Stimulated activated CD8-positive, alpha-beta memory T cell treated with anti-CD3 and anti-CD28 coated beads, Interleukin-4, amount 100 ng/mL, for 48 hours (primary cell): Measurements from ENCODE around the gene OR10G7.

Experiments used
- DNase-seq: peaks from one replicate; pipeline ENCODE4 v3.0.0-alpha.2; 2020

OR10G7 gene, protein sequence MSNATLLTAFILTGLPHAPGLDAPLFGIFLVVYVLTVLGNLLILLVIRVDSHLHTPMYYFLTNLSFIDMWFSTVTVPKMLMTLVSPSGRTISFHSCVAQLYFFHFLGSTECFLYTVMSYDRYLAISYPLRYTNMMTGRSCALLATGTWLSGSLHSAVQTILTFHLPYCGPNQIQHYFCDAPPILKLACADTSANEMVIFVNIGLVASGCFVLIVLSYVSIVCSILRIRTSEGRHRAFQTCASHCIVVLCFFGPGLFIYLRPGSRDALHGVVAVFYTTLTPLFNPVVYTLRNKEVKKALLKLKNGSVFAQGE

DNA sequence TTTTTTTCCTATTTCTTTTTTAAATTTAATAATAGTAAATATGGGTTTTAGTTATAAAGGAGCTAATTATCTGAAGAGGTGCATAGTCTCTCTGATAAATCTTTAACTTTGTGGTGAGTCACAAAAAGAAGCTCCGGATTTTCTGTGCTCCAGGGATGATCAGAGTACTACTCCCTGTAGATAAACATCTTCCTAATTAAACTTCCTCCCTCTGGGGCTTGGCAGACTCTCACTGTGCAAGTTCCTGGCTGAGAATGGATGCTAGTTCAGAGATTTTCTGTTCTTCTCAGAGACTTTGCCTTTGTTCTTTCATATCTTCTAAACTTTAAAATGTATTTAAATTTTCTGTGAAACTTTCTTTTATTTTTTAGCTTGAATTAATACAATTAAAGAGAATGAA lies at the start of gene OR10G7:
OR10G7 (minus strand) TSS at position 72 of the 400 bp plus-strand sequence. CDS start 2,324 bp downstream, outside the sequence.
- DNase-seq, result no peak

DNA sequence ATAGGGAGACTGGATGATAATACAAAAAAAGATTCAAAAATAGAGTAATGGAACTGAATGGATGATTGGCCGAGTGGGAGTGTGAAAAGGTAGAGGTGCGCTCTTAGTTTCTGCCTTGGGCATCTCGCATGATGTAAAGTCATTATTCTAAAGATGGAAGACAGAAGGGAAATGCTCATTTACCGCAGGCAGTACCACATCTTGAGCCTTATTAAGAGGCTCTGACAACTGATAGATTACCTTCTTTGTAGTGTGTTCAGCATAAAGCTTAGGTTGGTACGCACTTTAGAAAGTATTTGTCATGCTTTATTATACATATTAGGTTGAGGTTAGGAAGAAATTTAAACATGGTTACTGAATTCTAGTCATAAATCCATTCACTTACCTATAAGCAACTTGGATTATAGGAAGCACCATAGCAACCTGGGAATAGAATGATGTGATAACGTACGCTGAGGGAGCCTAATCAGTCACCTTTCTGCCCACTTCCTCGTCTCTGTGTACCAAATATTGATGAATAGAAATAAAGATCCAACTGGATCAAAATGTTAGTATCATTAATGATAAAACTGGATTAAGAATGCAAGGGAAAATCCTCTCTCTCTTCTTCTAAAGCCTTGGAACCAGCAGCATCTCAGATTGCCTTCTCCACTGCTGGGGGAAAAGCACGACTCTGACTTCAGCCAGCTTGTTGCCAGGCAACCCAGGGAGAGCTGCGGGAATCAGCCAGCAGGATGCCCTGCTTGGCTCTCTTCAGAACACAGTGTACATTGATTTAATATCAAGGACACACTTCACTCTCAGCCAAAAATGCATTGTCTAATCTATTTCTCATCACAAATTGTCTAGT lies 45.1 kb upstream of the OR10G7 start:
- no peak for DNase-seq

DNA sequence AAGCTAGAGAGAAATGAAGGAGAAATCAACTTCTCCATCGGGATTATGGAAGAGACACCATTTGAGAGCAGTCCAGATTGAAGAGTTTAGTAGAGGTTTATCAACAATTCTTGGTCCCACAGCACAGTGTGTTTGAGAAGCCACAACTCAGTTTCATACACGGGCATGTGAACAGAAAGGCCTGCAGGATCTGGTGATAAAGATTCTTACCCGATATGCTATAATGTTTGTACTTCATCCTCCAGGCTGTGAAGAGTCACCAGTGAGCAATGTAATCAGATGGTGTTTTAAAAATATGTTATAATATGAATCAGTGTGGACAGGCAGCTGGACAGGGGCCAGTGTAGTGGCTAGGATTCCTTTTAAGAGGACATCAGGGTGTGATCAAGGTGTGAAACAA lies 44.5 kb upstream of the OR10G7 start:
- no peak for DNase-seq

DNA sequence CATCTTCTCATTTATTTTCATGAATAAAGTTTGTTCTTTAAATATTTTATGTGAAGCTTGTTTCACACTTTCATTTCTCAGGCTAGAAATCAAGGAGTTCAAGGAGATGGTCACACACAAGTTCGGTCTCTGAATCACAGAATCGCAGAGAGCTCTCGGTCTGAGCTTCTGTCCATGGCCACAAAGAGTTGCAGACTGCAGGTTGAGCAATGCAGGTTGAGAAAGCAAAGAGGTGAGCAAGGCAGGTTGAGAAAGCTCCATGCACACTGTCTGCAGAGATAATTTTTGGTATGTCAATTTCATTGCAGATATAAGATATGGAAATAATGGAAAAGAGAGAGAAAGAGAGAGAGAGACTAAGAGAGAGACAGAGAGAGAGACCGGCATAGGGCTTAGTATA lies 41.2 kb upstream of the OR10G7 start:
- DNase-seq, result no peak

DNA sequence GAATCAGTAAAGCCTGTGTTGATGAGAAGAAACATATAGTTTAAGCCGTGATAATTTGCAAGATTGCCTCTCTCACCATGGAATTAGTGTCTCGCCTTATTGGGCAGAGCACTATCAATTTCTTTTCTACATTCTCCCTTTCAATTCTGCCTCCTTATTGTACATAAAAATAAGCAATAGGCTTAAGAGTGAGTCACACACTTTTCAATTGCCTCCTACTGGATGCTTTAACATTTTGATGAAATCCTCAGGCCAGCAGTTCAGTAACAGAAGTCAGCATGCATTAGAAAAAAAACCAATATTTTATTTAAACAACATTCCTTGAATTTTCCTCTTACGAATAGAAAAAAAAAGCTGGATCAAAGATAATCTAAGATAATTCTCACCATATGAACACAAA lies 40.4 kb upstream of the OR10G7 start:
- DNase-seq, result no peak

DNA sequence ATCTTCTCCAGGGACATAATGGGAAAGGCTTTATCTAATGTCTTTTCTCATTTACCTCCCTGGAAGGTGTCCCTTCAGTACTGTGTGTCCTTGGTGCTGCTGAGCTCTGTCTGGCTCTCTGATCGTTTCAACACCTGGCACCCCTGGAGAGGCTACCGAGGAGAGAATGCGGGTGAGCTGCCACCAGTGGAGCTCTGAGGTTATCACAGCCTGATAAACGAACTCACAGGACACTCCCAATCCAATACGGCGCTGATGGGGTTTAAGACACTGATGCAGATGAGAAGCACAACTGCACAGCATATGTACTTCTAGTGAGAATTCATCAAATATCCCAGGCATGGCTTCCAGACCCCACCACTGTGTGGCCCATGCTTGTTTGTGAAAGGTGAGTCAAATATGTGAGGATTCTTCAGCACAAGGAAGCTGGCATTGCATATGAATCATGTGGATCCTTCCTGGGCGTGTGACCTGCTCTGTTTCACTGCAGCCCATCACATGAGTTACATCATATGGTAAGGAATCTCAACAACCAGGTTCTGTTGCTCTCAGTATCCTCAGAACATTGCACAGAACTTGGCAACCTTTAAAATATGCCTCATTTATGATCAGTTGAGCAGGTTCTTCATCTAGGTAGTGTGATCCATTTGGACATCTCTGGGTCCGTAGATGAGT lies 39.3 kb upstream of the OR10G7 start:
- no peak for DNase-seq

DNA sequence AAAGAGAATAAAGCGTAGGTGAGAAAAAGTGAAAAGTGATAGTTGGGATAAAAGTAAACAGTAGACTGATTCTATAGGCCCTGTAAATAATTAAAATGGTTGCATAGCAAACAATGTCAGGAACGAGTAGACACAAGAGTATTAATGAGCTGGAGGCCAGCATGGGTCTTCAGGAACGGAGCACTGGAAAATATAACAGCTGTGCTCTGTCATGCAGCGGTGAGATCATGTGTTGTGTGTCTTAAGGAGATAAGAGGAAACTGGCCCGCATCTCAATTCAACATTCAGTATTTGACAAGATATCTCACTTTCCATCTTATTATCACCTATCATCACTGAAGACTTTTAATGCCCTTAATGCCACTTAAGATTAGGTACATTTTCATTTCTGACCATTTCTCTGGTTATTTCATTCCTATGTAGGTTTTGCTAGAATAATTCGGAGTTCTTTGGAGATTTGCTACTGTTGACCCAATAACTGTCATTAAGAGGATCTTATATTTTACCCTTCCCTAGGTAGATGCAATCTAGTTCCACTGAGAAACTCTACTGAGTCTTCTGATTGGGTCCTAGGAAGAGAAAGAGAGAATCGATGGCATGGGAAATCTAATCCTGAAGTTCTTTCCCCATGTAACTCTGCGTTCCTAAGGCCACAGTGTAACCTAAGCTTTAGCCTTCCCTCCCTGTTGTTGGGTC lies 38.7 kb upstream of the OR10G7 start:
- no peak for DNase-seq

DNA sequence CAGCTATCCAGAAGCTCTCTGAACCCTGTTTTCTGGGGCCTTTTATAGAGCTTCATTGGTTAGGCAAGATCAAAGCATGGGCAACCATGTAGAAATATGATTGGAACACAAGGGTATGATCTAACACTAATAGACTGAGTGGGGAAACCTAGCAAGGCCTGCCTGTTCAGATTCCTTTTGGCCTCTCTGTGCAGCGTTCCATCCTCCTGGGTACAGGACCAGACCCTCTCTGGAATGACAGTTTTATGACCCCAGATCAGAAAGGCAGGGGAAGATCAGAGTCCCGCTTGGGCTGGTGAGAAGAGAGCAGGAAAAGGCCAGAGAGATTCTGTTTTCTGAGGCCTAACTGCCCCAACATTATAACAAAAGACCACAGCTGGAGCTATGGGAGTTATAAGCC lies 37.5 kb upstream of the OR10G7 start:
- DNase-seq, result no peak

DNA sequence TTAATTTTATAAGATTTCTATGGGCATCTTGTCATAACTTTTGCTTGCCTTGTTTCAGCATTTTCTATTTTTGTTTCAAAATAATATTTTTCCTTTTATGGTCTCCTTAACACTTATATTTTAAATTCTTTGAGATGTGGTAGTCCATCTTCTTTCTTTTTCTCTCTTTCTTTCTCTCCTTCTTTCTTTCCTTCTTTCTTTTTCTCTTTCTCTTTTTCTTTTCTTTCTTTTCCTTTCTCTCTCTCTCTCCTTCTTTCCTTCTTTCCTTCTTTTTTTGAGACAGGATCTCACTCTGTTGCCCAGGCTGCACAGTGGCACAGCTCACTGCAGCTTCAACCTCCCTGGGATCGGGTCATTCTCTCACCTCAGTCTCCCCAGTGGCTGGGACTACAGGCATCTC lies 36.1 kb upstream of the OR10G7 start:
- no peak for DNase-seq

DNA sequence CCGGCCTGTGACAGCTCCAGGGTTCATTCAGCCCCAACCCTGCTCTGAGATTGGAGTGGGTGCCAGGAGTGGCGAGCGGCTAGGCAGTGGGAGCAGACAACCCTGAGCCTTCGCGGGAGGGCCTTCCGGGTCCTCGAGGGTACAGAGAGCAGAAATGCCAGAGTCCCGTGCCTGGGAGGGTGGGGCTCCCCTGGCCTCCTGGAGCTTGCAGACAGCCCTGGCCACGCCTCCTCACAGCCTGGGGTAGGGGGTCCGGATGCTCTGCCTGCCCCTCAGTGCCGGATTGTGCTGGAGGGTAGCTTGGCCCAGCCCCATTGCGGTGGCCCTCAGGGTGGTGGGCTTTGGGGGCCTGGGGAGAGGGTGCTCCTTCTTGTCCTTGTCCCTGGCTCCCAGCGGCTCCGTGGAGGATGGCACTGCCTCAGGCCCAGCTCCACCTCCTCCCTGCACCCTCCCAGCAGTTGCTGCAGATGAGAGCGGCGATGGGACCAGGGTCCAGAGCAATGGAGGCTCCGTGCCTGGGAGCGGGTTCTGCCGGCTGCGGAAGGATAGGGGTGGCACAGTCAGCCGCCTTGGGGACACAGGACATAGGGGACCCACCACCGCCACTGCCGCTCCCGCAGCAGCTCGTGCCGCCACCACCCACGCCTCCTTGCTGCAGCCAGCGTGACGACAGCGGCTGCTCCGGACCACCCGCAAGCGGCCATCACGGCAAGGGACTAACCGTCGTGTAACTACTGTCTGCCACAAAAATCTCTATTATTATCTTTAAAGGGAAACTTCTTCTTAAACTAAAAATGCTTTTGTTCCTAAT lies 34.9 kb upstream of the OR10G7 start:
- peak; percentile 33 for DNase-seq

DNA sequence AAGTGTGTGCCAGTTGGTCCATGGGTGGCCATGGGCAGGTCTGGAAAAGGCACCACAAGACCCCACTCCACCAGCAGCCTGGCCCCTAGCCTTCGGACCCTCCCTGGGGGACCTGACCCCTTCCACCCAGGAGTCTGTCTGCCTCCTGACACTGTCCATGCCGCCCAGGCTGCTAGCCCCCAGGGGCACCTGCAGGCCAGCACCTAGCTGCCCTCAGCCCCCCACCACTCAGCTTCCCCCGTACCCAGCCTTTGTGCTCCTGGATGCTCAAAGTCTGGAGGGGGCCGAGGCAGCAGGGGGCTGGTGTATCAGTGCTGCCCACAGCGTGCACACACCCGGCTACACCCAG lies 34.3 kb upstream of the OR10G7 start:
- DNase-seq, result no peak

DNA sequence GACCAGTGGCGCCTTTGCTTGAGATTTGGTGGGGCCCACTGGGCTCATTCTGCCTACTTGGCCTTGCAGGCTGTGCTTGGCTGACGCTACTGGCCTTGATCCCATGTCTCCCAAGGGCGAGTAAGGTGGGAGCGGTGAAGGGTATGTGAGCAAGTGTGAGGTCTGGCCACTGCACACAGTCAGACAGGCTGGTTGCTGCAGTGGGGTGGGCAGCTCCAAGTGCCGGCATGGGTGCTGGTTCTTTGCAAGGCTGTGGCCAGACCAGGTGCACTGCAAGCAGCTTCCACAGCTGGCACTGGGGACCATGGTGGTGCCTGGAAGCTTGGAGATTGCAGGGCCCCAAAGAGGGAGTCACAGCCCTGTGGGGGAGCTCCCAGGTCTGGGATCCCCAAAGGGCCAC lies 33.4 kb upstream of the OR10G7 start:
- DNase-seq, result no peak

DNA sequence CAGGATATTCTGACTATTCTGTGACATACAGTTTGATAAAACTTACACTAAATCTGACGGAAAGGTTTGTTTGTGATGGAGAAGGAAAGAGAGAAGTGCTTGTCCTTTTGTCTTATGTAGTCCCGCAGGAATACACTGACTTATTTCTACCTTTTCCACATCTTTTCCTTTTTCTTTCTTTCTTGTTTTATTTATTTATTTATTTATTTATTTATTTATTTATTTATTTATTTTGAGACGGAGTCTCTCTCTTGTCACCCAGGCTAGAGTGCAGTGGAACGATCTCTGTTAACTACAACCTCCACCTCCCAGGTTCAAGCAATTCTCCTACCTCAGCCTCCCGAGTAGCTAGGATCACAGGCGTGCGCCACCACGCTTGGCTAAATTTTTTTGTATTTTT lies 31.0 kb upstream of the OR10G7 start:
- DNase-seq, result no peak

DNA sequence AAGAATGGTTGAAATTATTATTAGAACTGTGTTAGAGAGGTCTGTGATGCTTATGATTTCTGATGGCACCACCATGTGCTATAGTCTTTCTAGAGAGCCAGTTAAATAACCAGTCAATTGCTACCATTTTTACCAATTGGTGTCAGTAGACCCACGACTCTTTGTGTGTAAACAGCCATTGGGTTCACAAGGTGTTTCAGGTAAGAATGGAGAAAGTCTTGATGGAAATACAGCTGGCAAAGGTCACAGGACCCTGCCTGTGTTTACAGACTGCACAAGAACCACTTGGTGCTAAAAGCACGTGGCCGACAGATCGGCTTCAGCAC lies 30.5 kb upstream of the OR10G7 start:
- no peak for DNase-seq

DNA sequence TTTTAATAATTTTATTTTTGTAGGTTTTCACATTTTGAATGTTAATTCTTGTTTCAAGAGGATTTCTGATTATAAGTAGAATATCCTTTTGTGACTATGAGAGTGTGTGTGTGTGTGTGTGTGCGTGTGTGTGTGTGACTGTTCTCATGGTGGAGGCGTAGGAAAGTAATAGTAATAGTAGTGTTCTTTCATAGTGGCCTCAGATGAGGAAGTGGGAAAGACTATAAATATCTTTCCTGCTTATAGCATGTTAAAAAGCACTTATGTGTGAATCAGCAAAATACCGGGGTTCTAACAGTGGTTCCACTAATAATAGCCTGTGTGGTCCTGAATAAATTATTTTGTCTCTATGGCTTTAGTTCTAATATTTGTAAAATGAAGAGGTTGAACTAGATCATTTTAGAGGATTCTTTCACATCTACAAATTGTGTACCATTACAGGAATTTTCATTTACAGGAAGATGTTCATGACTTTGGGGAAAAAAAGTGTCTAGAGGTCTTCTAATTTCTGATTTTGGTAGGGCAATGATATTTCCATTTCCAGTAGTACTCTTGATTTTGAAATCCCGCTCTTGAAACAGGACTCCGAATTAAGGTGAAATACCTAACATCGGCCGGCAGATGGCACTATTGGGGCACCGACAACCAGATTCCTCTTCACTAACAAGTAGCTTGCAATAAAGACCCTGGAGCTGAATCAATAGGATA lies 29.9 kb upstream of the OR10G7 start:
- peak; percentile 77 for DNase-seq

DNA sequence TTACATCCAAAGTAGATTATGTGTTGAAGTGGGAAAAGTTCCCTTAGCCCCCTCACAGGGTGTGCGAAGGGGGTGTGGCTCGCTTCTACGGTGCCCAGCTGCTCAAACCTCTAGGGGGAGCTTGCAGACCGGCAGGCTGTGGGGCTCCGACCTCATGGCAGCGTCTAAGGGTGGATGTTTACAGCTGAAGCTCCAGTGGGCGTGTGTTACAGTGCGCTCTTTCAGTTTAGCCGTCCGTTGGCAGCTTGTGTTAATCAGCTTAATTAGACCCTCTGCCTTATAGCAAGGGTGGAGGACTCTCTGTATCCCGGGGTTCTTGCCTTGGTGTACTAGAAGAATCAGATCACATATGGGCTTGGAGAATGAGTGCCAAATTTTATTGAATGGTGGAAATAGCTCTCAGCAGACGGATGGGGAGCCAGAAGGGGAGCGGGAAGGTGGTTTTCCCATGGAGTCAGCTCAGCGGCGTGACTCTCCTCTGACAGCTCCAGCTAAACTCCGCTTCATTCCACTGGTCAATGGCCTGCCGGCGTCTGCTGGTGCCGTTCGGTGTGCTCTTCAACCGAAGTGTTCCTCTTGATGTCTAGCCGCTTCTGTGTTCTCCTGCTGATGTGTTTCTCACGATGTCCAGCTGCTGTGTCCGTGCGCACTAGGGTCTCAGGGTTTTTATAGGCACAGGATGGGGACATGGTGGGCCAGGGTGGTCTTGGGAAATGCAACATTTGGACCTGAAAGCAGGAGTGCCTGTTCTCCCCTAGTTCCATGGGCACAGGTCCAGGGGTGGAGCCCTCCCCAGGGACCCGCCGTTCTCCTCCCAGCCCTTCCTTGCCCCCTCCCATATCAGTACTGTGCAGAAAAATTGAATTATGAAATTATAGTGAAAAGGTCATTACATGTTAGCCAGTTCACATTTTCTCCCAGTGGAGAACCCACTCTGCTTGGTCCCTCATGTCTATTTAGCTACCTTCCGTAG lies 28.6 kb upstream of the OR10G7 start:
- peak; percentile 57 for DNase-seq

DNA sequence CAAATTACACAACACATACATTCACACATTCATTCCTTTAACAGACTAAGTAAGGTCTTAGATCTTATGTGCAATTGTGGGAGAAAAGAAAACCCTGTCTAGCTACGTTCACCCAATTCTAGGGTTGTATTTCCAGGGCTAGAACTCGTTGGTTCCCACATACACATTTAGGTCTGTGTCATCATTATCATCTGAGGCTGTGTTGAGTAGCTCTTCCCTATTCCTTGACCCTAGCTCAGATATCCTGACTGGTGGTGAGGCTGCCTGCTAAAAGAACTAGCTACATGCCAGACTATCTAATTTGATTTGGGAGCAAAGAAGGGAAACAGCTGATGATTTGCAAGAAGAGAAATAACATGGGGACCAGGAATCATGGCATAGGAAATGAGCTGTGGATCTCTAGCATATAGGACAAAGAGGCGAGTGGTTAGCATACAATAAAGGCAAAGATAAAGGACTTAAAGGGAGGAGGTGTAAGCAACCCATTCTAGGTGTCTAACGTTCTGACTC lies 27.5 kb upstream of the OR10G7 start:
- no peak for DNase-seq

DNA sequence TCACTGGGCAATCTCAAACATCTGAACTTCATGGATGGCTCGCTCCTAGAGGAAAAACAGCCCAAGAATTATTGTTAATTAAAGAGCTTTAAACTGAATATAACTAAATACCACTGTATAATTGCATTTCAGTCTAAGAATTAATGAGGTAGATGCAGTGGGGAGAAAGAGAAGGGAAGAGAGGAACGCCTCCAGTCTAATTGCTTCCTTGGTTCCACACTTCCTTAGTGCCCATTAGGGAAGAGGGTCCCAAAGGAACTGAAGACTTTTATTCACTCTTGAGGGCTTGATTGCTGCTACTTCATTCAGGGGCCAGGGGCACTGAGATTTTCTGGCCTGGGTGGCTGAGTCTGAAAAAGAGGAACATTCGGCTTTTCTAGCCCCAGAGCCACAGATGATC lies 11.8 kb upstream of the OR10G7 start:
- no peak for DNase-seq

DNA sequence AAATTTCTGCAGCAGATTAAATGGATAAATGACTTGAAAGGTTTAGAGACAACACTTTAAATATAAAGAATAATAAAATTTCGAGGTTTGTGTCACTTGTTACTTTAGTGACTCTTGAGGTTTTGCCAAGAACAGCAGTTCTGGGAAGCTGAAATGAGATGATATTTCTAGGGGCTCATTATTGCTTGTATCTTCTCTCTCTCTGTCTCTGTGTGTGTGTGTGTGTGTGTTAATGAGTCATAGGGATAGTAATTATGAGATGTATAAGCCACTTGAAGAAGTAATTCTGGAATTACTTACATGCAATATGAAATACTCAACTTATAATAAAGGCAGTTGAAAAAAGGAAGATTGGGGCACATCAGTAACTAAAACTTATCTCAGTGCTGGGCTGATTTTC lies 9.6 kb upstream of the OR10G7 start:
- DNase-seq, result no peak

DNA sequence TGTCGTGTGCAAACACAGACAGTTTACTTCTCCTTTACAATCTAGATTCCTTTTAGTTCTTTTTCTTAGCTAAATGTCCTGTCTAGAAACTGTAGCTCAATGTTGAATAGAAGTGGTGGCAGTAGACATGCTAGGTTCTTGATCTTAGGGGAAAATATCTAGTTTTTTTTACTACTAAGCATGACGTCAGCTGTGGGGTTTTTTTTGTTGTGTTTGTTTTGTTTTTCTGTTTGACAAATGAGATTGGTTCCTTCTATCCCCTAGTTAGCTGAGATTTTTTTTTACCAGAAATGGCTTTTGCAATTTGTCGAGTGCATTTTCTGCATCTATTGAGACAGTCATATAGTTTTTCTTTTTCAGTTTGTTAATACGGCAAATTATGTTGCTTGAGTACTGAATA lies 2.3 kb upstream of the OR10G7 start:
- DNase-seq, result no peak

DNA sequence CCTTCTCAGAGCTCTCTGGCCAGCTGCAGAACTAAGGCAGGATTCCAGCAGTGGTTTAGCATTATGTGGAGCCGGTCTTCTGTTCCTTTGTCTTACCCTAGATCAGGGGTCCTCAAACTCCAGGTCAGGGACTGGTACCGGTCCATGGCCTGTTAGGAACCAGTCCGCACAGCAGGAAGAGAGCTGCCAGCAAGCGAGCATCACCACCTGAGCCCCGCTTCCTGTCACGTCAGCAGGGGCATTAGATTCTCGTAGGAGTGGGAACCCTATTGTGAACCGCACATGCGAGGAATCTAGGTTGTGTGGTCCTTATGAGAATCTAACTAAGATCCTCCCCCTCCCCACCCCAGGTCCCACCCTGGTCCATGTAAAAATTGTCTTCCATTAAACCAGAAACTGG lies 1.6 kb downstream of the OR10G7 start:
- no peak for DNase-seq
